ENCODE data around the gene NUTM2F.
"Not testable (repeated sequence)": the region's sequence is repeated elsewhere in the genome, so short reads cannot be mapped to it uniquely, and the experiment has no call there.

Gene NUTM2F

GRCh38 chr9:94339657-94340056, 11.2 kb upstream of the NUTM2F start:
- H3K9me3 ChIP-seq (ENCODE audit: low read length); H2AFZ ChIP-seq (ENCODE audit: low read depth, low read length); H3K4me3 ChIP-seq (ENCODE audit: low read length); H3K27me3 ChIP-seq (ENCODE audit: insufficient read depth, low read length); H3K36me3 ChIP-seq (ENCODE audit: insufficient read depth, low read length); H3K4me1 ChIP-seq (ENCODE audit: insufficient read depth, low read length): not testable (repeated sequence)

DNA sequence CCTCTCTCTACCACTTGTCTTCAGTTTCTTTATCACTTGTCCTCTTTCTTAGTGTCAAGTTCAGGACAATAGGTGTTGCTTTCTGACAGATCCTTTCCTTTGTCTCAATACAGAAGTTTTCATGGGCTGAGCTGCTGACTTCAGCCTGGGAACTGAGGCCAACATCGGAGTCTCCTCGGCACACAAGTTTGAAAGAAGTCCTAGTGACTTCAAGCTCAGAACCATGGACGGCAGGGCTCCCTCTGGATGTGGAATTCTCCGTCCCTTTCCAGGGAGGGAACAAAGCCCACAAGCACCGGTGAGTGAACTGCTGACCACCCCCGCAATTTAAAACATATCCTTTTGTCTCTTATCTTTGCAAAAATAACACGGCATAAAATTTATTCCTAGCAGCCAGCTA, 10.3 kb upstream of the NUTM2F start:
- not testable (repeated sequence) for H3K4me1 ChIP-seq (ENCODE audit: insufficient read depth, low read length); H3K27me3 ChIP-seq (ENCODE audit: insufficient read depth, low read length); H3K4me3 ChIP-seq (ENCODE audit: low read length); H3K9me3 ChIP-seq (ENCODE audit: low read length); H2AFZ ChIP-seq (ENCODE audit: low read depth, low read length); H3K36me3 ChIP-seq (ENCODE audit: insufficient read depth, low read length)

GRCh38 chr9:94336445-94336844, 8.0 kb upstream of the NUTM2F start:
- H3K4me3 ChIP-seq (ENCODE audit: low read length); H3K36me3 ChIP-seq (ENCODE audit: insufficient read depth, low read length); H3K9me3 ChIP-seq (ENCODE audit: low read length); H2AFZ ChIP-seq (ENCODE audit: low read depth, low read length); H3K4me1 ChIP-seq (ENCODE audit: insufficient read depth, low read length); H3K27me3 ChIP-seq (ENCODE audit: insufficient read depth, low read length): not testable (repeated sequence)

- not testable (repeated sequence) for H2AFZ ChIP-seq (ENCODE audit: low read depth, low read length); H3K4me3 ChIP-seq (ENCODE audit: low read length); H3K27me3 ChIP-seq (ENCODE audit: insufficient read depth, low read length); H3K36me3 ChIP-seq (ENCODE audit: insufficient read depth, low read length); H3K9me3 ChIP-seq (ENCODE audit: low read length); H3K4me1 ChIP-seq (ENCODE audit: insufficient read depth, low read length)
These were observed 2.9 kb downstream of the NUTM2F start for GRCh38 chr9:94325583-94325982.

DNA sequence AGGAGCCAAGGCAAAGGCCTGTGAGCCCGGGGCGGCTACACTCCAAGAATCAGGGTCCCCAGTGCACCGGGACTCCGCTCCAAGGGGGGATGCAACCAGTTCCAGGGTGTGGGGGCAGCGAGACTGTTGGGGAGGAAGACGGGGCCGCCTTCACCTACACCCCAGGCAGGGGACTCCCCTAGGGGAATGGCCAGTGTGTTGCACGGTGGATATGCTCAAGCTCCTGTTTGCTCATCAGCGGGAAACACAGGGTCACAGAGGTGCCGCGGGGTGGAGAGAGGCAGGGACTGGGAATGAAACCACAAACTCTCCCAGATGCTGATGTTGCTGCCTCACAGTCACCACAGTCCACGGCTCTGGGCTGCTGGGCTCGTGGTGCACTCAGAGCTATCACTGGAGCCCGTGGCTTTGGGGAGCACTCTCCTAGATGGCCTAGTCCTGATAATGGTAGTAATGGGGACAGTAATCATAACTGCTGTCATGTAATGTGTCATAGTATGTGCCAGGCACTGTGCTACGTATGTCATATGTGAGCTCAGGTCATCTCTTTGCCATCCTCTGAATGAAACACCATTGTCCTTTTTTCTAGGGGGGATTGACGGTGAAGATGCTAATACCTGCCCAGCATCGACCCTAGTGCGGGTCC, 5.2 kb downstream of the NUTM2F start:
- H3K4me1 ChIP-seq (ENCODE audit: insufficient read depth, low read length); H2AFZ ChIP-seq (ENCODE audit: low read depth, low read length); H3K36me3 ChIP-seq (ENCODE audit: insufficient read depth, low read length); H3K27me3 ChIP-seq (ENCODE audit: insufficient read depth, low read length); H3K9me3 ChIP-seq (ENCODE audit: low read length); H3K4me3 ChIP-seq (ENCODE audit: low read length): not testable (repeated sequence)

DNA sequence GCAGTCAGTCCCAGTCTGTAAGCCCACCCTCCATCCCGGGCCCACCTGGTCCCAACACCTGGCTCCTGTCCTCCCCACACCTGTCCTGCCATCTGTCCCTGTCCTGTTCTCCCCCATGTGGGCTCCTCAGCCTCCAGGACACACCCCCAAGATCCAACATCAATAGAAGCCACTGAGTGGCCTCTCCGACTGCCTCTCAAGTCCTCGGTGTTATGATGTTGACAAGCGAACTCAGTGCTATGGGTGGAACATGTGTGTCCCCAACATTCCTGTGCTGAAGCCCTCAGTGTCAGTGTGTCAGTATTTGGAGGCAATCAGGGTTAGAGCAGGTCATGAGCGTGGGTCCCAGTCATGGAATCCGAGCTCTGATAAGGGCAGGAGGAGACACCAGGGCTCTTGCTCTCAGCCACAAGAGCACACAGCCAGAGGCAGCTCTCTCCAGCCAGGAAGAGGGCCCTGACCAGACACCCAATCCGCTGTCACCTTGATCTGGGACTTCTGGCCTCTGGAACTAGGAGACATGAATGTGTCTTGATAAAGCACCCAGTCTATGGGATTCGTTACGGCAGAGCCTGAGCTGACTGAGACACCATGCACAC, 6.0 kb downstream of the NUTM2F start:
- not testable (repeated sequence) for H3K4me3 ChIP-seq (ENCODE audit: low read length); H3K27me3 ChIP-seq (ENCODE audit: insufficient read depth, low read length); H3K4me1 ChIP-seq (ENCODE audit: insufficient read depth, low read length); H2AFZ ChIP-seq (ENCODE audit: low read depth, low read length); H3K36me3 ChIP-seq (ENCODE audit: insufficient read depth, low read length); H3K9me3 ChIP-seq (ENCODE audit: low read length)

DNA sequence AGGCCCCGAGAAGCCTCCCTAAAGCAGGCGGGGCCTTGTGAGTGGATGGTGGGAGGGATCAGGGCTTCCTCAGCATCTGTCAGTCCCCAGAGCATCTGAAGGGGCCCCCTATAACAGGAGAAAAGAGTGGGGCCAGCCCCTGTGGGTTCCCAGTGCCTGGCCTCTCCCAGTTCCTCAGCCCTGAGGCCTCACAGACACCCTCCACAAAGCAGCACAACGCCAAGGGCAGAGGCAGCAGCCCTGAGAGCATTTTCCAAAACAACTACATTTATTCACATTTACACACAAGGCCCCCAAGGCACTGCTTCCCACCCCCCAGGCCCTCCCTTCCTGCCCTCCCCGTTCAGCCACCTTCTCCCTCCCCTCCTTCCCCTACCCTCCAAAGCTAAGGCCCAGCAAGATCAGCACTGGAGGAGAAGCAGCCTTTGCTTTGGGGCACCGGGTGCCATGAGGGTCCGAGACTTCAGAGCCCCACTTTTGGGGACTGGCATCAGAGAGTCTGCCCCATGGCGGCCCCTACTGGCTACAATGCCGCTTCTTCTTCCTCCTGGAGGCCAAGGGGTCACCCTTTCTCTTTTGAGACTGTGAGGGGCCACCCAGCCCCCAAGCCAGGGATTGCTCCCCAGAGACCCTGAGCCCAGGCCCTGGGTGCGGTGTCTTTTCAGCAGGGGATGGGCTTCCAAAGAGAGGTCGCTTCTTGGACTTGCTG, 10.3 kb downstream of the NUTM2F start:
- not testable (repeated sequence) for H2AFZ ChIP-seq (ENCODE audit: low read depth, low read length); H3K9me3 ChIP-seq (ENCODE audit: low read length); H3K4me1 ChIP-seq (ENCODE audit: insufficient read depth, low read length); H3K4me3 ChIP-seq (ENCODE audit: low read length); H3K27me3 ChIP-seq (ENCODE audit: insufficient read depth, low read length); H3K36me3 ChIP-seq (ENCODE audit: insufficient read depth, low read length)

GRCh38 chr9:94316236-94316635, 12.2 kb downstream of the NUTM2F start:
- H2AFZ ChIP-seq (ENCODE audit: low read depth, low read length); H3K9me3 ChIP-seq (ENCODE audit: low read length); H3K36me3 ChIP-seq (ENCODE audit: insufficient read depth, low read length); H3K4me1 ChIP-seq (ENCODE audit: insufficient read depth, low read length); H3K27me3 ChIP-seq (ENCODE audit: insufficient read depth, low read length); H3K4me3 ChIP-seq (ENCODE audit: low read length): not testable (repeated sequence)

GRCh38 chr9:94315034-94315984, 13.1 kb downstream of the NUTM2F start:
- not testable (repeated sequence) for H3K9me3 ChIP-seq (ENCODE audit: low read length); H2AFZ ChIP-seq (ENCODE audit: low read depth, low read length); H3K36me3 ChIP-seq (ENCODE audit: insufficient read depth, low read length); H3K27me3 ChIP-seq (ENCODE audit: insufficient read depth, low read length); H3K4me3 ChIP-seq (ENCODE audit: low read length); H3K4me1 ChIP-seq (ENCODE audit: insufficient read depth, low read length)

GRCh38 chr9:94303321-94303720, 25.1 kb downstream of the NUTM2F start:
- no peaks in the 10 kb centered on the region for H3K27me3 ChIP-seq (ENCODE audit: insufficient read depth, low read length)
- H2AFZ ChIP-seq (ENCODE audit: low read depth, low read length), result no peak overlapping the region
- no peaks in the 10 kb centered on the region for H3K36me3 ChIP-seq (ENCODE audit: insufficient read depth, low read length)
- H3K9me3 ChIP-seq (ENCODE audit: low read length), result no peaks in the 10 kb centered on the region
- H3K4me1 ChIP-seq (ENCODE audit: insufficient read depth, low read length), result peaks cover 6% of the 10 kb centered on the region
- no peak overlapping the region for H3K4me3 ChIP-seq (ENCODE audit: low read length)

DNA sequence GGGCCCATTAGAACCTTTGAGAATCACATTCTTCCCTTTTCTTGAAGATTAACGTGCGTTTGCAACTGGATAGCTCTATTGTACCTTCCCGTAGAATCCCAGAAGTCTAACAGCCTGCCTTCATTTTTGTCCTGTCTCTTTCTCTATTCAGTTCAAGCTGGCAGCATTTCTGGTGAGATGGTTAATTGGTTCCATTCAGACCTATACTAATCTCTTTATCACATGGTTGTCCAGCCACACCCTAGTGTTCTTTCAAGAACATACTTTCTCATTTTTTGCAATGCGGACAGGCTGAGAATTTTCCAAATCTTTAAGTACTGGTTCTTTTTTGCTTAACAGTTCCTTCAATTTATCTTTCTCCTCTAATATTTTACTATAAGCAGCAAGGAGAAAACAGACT, 26.0 kb downstream of the NUTM2F start:
- Histone ChIP-seq H3K36me3 (ENCODE audit: insufficient read depth, low read length) (no peaks in the 10 kb centered on the region), H3K4me3 (ENCODE audit: low read length) (no peak overlapping the region), H3K4me1 (ENCODE audit: insufficient read depth, low read length) (peaks cover 6% of the 10 kb centered on the region), H3K27me3 (ENCODE audit: insufficient read depth, low read length) (no peaks in the 10 kb centered on the region), H2AFZ (ENCODE audit: low read depth, low read length) (no peak overlapping the region), H3K9me3 (ENCODE audit: low read length) (no peaks in the 10 kb centered on the region)

- Histone ChIP-seq H3K4me1 (ENCODE audit: insufficient read depth, low read length) (peaks cover 6% of the 10 kb centered on the region), H3K36me3 (ENCODE audit: insufficient read depth, low read length) (no peaks in the 10 kb centered on the region), H3K27me3 (ENCODE audit: insufficient read depth, low read length) (no peaks in the 10 kb centered on the region), H2AFZ (ENCODE audit: low read depth, low read length) (no peak overlapping the region), H3K4me3 (ENCODE audit: low read length) (no peak overlapping the region), H3K9me3 (ENCODE audit: low read length) (no peaks in the 10 kb centered on the region)
These were observed 26.9 kb downstream of the NUTM2F start for GRCh38 chr9:94301583-94301982.

All from neuron (in vitro differentiated cells).